Measurements from ENCODE around the gene NAP1L4. TPM values are rescaled to one million over a fixed set of nuclear protein-coding genes. Genes with fewer than 3 reads are reported as not detected.

NAP1L4 gene
- total RNA-seq, 1 donor: 99.6 TPM

DNA sequence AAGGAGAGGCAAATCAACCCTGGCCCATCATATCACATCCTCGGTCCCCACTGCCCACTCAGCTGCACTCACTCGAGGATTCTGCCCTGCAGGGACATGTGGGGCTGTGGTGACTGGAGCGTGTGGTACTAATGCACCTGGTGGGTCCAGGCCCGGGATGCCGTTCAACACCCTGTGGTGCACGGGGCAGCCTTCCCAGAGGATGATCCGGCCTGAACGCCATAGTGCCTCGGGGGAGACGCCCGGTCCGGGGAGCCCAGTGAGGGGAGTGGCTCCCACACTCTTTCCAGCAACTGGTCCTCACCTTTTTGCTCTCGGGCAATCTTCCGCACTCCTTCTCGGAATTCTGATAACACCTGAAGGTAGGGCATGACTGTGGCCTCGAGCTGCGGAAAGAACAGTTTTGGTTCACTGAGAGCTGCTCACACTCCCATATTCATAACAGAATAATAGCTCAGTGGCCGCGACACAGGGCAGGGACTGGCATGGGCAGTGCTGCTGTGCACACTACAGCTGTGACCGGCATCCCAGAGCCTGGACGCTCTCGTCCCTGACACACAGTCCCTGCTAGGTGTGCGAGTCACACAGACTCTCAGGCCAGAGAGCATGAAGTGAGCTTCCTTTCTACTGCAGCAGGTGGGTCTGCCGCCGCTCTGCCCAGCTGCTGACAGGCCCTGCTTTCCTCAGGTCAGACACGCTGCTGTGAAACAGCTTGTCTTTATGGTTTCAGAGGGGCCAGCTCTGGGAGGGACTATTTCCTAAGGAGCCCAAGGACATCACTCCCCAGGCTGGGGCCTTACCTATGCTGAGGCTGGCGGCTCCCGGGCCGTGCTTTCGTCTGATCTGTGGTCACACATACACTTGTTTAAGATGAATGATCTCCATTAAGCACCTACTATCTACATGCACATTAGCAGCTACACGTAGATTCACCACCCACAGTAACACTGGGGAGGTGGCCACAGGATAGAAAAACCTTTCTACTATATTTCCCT, 20.1 kb upstream of the NAP1L4 start:
- TF ChIP-seq, protein P1, sequence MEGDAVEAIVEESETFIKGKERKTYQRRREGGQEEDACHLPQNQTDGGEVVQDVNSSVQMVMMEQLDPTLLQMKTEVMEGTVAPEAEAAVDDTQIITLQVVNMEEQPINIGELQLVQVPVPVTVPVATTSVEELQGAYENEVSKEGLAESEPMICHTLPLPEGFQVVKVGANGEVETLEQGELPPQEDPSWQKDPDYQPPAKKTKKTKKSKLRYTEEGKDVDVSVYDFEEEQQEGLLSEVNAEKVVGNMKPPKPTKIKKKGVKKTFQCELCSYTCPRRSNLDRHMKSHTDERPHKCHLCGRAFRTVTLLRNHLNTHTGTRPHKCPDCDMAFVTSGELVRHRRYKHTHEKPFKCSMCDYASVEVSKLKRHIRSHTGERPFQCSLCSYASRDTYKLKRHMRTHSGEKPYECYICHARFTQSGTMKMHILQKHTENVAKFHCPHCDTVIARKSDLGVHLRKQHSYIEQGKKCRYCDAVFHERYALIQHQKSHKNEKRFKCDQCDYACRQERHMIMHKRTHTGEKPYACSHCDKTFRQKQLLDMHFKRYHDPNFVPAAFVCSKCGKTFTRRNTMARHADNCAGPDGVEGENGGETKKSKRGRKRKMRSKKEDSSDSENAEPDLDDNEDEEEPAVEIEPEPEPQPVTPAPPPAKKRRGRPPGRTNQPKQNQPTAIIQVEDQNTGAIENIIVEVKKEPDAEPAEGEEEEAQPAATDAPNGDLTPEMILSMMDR (IDR thresholded peaks at IDR 0.05; ENCODE audit: insufficient read depth, low read length): no peak
- DNase-seq (ENCODE audit: low read depth): no peak
- no peak overlapping the region for H3K4me3 ChIP-seq (ENCODE audit: low read depth, low read length)

DNA sequence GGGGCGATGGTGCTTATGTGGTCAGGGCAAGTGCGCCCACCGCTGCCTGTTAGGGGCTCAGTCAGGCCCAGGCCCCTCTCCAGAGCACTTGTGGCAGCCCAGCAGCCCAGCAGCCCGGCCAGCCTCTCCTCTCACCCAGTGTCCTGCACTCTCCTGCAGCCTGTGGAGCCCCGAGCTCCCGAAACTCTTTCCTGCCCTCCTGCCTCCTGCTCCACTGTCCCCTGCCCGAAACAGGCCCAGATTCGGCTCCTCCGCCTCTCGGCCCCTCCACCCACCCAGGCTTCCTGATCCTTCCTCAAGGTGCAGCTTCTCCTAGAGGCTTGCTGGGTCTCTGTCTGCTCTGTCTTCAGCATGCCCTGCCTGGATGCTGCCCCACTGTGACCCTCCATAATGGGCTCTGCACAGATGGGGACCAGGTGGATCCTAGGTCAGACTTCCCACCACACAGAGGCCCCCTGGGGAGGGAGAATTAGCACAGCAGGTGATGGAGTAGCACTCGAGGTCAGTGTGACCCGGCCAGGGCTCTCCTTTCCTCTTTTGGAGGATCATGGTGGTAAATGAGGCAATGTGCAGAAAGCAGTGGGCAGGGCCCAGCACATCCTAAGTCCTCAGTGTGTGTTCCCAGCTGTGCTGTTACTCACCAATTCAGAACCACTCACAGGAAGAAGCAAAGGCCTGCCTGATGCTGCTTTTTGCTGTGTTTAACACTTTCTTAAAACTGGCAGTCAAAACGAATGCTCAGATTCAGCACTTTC, 18.6 kb upstream of the NAP1L4 start:
- TF ChIP-seq, protein P1 (IDR thresholded peaks at IDR 0.05; ENCODE audit: insufficient read depth, low read length): no peak
- no peak for DNase-seq (ENCODE audit: low read depth)
- no peak overlapping the region for H3K4me3 ChIP-seq (ENCODE audit: low read depth, low read length)

DNA sequence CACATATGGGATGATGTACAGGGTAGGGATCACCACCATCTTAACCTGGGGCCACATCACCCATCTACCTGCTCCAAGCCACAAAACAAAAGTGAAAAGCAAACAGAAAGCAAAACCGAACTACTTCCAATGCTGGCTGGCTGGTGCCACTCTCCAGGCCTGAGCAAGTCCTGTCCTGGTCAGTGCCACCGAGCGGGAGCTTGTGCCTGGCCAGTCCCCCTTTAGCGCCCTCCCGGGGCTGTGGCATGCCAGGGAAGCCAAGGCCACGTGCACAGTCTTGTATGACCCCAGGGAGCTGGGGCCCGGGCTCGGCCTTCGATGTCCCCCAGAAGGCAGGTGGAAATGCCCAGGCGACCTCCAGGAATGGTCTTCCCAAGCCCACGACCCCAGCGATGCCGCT, 17.9 kb upstream of the NAP1L4 start:
- no peak overlapping the region for H3K4me3 ChIP-seq (ENCODE audit: low read depth, low read length)
- TF ChIP-seq, protein P1 (IDR thresholded peaks at IDR 0.05; ENCODE audit: insufficient read depth, low read length): no peak
- DNase-seq (ENCODE audit: low read depth): no peak

DNA sequence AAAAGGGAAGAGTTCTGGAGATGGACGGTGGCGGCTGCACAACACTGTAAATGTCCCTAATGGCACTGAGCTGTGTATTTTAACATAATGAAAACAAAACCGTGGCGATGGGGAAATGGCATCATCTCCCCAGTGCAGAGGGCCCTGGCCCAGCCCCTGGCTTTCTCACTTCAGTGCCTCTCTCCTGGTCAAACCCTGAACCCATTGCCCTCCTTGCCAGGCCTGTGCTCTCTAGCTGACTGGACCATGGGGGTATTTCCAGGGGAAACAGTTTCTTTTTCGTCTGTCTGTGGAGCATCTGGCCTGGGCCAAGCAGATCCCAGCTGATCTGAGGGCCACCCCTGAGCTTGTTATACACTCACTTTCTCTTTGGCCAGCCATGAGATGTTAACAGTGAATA, 17.4 kb upstream of the NAP1L4 start:
- TF ChIP-seq, protein P1 (IDR thresholded peaks at IDR 0.05; ENCODE audit: insufficient read depth, low read length): no peak
- H3K4me3 ChIP-seq (ENCODE audit: low read depth, low read length): no peak overlapping the region
- DNase-seq (ENCODE audit: low read depth): no peak

DNA sequence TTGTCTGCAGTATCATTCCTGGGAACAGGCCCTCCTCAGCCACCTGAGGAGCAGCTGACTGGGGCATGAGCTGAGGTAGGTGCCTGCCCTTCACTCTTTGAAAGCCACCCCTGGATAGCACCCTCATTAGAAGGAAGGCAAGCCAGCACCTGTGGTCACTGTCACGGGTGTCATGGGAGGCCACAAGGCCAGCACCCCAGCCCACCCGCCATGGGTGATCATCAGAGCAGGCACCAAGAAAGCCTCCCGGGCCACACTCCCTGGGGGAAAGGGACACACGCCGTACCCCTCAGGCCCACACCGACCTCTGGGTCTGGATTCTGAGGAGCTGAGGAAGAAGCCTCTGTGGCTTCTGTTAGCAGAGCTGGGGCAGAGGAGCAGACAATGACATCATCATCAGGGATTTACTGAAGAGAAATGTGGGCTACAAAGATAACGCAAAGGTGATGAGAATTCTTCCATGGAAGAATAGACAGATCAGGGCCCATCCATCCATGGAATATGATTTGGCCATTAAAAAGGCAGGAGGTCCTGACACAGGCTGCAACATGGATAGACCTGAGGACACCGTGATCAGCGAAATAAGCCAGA, 16.7 kb upstream of the NAP1L4 start:
- H3K4me3 ChIP-seq (ENCODE audit: low read depth, low read length): no peak overlapping the region
- DNase-seq (ENCODE audit: low read depth): no peak

DNA sequence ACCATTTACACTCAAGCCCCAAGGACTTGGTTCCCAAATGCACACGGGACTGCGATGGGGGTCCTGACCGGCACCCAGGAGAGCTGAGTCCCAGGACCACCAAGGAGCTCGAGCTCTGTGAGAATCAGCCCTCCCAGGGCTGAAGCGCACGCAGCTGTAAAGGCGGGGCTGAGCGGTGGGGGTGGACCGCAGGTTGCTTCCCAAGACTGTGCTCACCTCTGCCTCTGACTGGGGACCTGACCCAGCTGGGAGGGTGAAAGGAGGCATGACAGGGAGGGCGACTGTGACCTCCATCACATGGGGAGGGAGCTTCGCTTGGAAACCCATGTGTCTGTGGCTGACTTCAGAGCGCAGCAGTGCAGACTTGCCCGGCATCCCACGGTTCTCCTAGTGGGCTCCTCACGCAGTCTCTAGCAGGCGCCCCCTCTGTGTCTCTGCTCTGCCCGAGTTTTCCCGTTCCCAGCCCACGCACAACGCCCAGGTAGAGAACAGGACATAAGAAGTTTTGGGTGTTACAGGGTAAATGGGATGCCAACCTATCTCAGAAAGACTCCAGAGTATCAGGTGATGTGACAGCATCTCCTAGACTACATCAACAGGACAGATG, 15.4 kb upstream of the NAP1L4 start:
- no peak for DNase-seq (ENCODE audit: low read depth)
- H3K4me3 ChIP-seq (ENCODE audit: low read depth, low read length): no peak overlapping the region
- TF ChIP-seq, protein P1 (IDR thresholded peaks at IDR 0.05; ENCODE audit: insufficient read depth, low read length): no peak

More for the DNA sequence above, 16.7 kb upstream of the NAP1L4 start:
- TF ChIP-seq, protein P1 (IDR thresholded peaks at IDR 0.05; ENCODE audit: insufficient read depth, low read length): no peak
